ENCODE results near the gene CCL25. TPM values are rescaled to one million over a fixed set of nuclear protein-coding genes. Genes with fewer than 3 reads are reported as not detected.
"Not testable (repeated sequence)": the region's sequence is repeated elsewhere in the genome, so short reads cannot be mapped to it uniquely, and the experiment has no call there.

CCL25 gene
- under 1 TPM in 1 of 2 donors, not detected in 1; 0.56 TPM for total RNA-seq

- Mint-ChIP-seq H3K36me3 (no peaks in the 10 kb centered on the region), H3K9me3 (no peaks in the 10 kb centered on the region), H3K27ac (peak within 1 kb of the TSS in 1 of 2 donors; percentile 73)
- DNase-seq (ENCODE audit: low spot score in 2 of 2) (no peak), ATAC-seq (no peak)
These were observed at the start of gene CCL25 for GRCh38 chr19:8052464-8052859. TSS of gene CCL25 (plus strand) at chr19:8052760. CDS start at chr19:8053050, 290 bp downstream.

- Mint-ChIP-seq H3K9me3 (no peaks in the 10 kb centered on the region), H3K36me3 (peaks cover 0 to 11% of the 10 kb centered on the region in 2 donors), H3K27ac (peak overlapping the region; percentile 84 to 97)
- DNase-seq (ENCODE audit: low spot score in 2 of 2) (no peak), ATAC-seq (no peak)
These were observed 48.6 kb upstream of the CCL25 start for GRCh38 chr19:8004001-8004400.

GRCh38 chr19:8004723-8005513 lies 47.6 kb upstream of the CCL25 start:
- Mint-ChIP-seq H3K9me3 (no peaks in the 10 kb centered on the region), H3K36me3 (peaks cover 0 to 11% of the 10 kb centered on the region in 2 donors), H3K27ac (peak overlapping the region; percentile 84 to 97)
- ATAC-seq (peak; percentile 16 to 30), DNase-seq (ENCODE audit: low spot score in 2 of 2) (peak in 1 of 2 donors; percentile 22)

- Mint-ChIP-seq H3K36me3 (peaks cover 0 to 11% of the 10 kb centered on the region in 2 donors), H3K9me3 (no peaks in the 10 kb centered on the region), H3K27ac (peak within 1 kb of the TSS; percentile 84 to 97)
- DNase-seq (ENCODE audit: low spot score in 2 of 2) (peak; percentile 95 to 96), ATAC-seq (peak; percentile 94 to 95)
These were observed 46.9 kb upstream of the CCL25 start, which contains the start of gene ELAVL1 for GRCh38 chr19:8005534-8006256. TSS of gene ELAVL1 (minus strand) at chr19:8005641. CDS start at chr19:7991815, 13,826 bp downstream.

- DNase-seq (ENCODE audit: low spot score in 2 of 2) (peak in 1 of 2 donors; percentile 19), ATAC-seq (peak; percentile 64 to 74)
- H3K27ac Mint-ChIP-seq, result no peak overlapping the region
- no peaks in the 10 kb centered on the region for H3K9me3 Mint-ChIP-seq
- H3K36me3 Mint-ChIP-seq, result no peaks in the 10 kb centered on the region
These were observed 34.8 kb upstream of the CCL25 start for GRCh38 chr19:8017808-8018207.

- no peak for DNase-seq (ENCODE audit: low spot score in 2 of 2)
- ATAC-seq, result no peak
- H3K9me3 Mint-ChIP-seq, result no peaks in the 10 kb centered on the region
- H3K27ac Mint-ChIP-seq, result peak overlapping the region in 1 of 2 donors; percentile 8
- no peaks in the 10 kb centered on the region for H3K36me3 Mint-ChIP-seq
These were observed 31.9 kb upstream of the CCL25 start for GRCh38 chr19:8020681-8021080.

- ATAC-seq, result no peak
- Mint-ChIP-seq H3K36me3 (no peaks in the 10 kb centered on the region), H3K27ac (peak overlapping the region in 1 of 2 donors; percentile 8), H3K9me3 (no peaks in the 10 kb centered on the region)
- DNase-seq (ENCODE audit: low spot score in 2 of 2), result no peak
These were observed 31.2 kb upstream of the CCL25 start for GRCh38 chr19:8021374-8021773.

- ATAC-seq (no peak), DNase-seq (ENCODE audit: low spot score in 2 of 2) (no peak)
- Mint-ChIP-seq H3K9me3 (no peaks in the 10 kb centered on the region), H3K36me3 (no peaks in the 10 kb centered on the region), H3K27ac (no peak overlapping the region)
These were observed 30.3 kb upstream of the CCL25 start for GRCh38 chr19:8022275-8022674.

- Mint-ChIP-seq H3K27ac (no peak overlapping the region), H3K9me3 (no peaks in the 10 kb centered on the region), H3K36me3 (no peaks in the 10 kb centered on the region)
- ATAC-seq, result no peak
- DNase-seq (ENCODE audit: low spot score in 2 of 2), result no peak
These were observed 29.2 kb upstream of the CCL25 start for GRCh38 chr19:8023371-8023770.

- ATAC-seq; H3K36me3 Mint-ChIP-seq; H3K27ac Mint-ChIP-seq; H3K9me3 Mint-ChIP-seq; DNase-seq (ENCODE audit: low spot score in 2 of 2): not testable (repeated sequence)
These were observed 28.3 kb upstream of the CCL25 start for GRCh38 chr19:8024256-8024655.

- Mint-ChIP-seq H3K9me3 (no peaks in the 10 kb centered on the region), H3K36me3 (no peaks in the 10 kb centered on the region), H3K27ac (no peak overlapping the region)
- no peak for DNase-seq (ENCODE audit: low spot score in 2 of 2)
- ATAC-seq, result no peak
These were observed 27.2 kb upstream of the CCL25 start for GRCh38 chr19:8025316-8025715.

GRCh38 chr19:8028951-8029491 lies 23.5 kb upstream of the CCL25 start:
- no peak for DNase-seq (ENCODE audit: low spot score in 2 of 2)
- ATAC-seq, result no peak

GRCh38 chr19:8030960-8031359 lies 21.6 kb upstream of the CCL25 start:
- H3K36me3 Mint-ChIP-seq, result no peaks in the 10 kb centered on the region
- no peak for DNase-seq (ENCODE audit: low spot score in 2 of 2)
- no peak overlapping the region for H3K27ac Mint-ChIP-seq
- H3K9me3 Mint-ChIP-seq, result no peaks in the 10 kb centered on the region
- ATAC-seq, result no peak

More at GRCh38 chr19:8028951-8029491, 23.5 kb upstream of the CCL25 start:
- no peaks in the 10 kb centered on the region for H3K9me3 Mint-ChIP-seq
- no peaks in the 10 kb centered on the region for H3K36me3 Mint-ChIP-seq
- H3K27ac Mint-ChIP-seq, result no peak overlapping the region

GRCh38 chr19:8033287-8034177 lies 19.0 kb upstream of the CCL25 start:
- not testable (repeated sequence) for ATAC-seq, H3K27ac Mint-ChIP-seq

GRCh38 chr19:8034178-8034525 lies 18.4 kb upstream of the CCL25 start:
- Mint-ChIP-seq H3K9me3 (no peaks in the 10 kb centered on the region), H3K36me3 (no peaks in the 10 kb centered on the region), H3K27ac (no peak overlapping the region)
- ATAC-seq, result no peak
- no peak for DNase-seq (ENCODE audit: low spot score in 2 of 2)

More at GRCh38 chr19:8033287-8034177, 19.0 kb upstream of the CCL25 start:
- H3K36me3 Mint-ChIP-seq; H3K9me3 Mint-ChIP-seq; DNase-seq (ENCODE audit: low spot score in 2 of 2): not testable (repeated sequence)

- Mint-ChIP-seq H3K9me3 (no peaks in the 10 kb centered on the region), H3K36me3 (no peaks in the 10 kb centered on the region), H3K27ac (peak overlapping the region in 1 of 2 donors; percentile 30)
- no peak for DNase-seq (ENCODE audit: low spot score in 2 of 2)
- no peak for ATAC-seq
These were observed 16.0 kb upstream of the CCL25 start for GRCh38 chr19:8036434-8037099.
